C4-2B (cell line): ENCODE data around the gene TBPL1.
"Not testable (repeated sequence)": the region's sequence is repeated elsewhere in the genome, so short reads cannot be mapped to it uniquely, and the experiment has no call there.

Experiments used
- H3K27ac ChIP-seq: fragments of 450-650 bp; 2 replicates; pipeline ENCODE4 v1.5.1; 2017
- ZFX ChIP-seq: fragments of 450-650 bp; IDR thresholded peaks from 2 replicates; pipeline ENCODE4 v1.6.1; 2017
- TF ChIP-seq, protein P1 (sequence below): fragments of 450-650 bp; conservative IDR thresholded peaks from 2 replicates; pipeline ENCODE4 v1.5.1; 2017; ENCODE audit warnings: mild to moderate bottlenecking

The TBPL1 gene

DNA sequence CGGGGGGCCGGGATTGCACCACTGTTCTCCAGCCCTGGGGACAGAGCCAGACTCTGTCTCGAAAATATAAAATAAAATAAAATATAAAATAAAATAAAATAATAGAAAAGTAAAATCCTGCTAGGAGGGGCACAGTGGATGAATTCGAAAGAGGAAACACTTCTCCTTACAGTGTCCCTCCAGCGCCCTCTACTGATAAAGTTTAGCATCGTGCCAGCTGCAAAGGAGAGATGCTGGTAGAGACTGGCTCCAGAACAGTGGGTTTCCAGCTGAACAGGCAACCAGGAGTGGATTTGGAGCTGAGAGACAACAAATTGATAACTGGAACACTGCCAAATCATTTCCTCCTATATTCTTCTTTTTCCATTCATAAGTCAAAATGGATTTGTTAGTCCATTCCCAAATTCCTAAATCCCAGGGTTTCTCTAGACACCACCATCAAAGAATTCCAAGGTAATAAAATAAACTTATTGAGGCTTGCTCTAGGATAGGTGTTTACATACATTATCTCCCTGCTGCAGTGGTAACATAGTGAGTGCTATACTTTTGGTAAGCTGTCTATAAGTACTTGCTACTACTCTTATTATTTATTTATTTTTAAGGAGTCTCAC is 31.7 kb upstream of the TBPL1 start:
- TF ChIP-seq, protein P1, sequence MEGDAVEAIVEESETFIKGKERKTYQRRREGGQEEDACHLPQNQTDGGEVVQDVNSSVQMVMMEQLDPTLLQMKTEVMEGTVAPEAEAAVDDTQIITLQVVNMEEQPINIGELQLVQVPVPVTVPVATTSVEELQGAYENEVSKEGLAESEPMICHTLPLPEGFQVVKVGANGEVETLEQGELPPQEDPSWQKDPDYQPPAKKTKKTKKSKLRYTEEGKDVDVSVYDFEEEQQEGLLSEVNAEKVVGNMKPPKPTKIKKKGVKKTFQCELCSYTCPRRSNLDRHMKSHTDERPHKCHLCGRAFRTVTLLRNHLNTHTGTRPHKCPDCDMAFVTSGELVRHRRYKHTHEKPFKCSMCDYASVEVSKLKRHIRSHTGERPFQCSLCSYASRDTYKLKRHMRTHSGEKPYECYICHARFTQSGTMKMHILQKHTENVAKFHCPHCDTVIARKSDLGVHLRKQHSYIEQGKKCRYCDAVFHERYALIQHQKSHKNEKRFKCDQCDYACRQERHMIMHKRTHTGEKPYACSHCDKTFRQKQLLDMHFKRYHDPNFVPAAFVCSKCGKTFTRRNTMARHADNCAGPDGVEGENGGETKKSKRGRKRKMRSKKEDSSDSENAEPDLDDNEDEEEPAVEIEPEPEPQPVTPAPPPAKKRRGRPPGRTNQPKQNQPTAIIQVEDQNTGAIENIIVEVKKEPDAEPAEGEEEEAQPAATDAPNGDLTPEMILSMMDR, result peak; percentile 86
- TF ChIP-seq ZFX, result no peak
- H3K27ac ChIP-seq, result no peak overlapping the region

DNA sequence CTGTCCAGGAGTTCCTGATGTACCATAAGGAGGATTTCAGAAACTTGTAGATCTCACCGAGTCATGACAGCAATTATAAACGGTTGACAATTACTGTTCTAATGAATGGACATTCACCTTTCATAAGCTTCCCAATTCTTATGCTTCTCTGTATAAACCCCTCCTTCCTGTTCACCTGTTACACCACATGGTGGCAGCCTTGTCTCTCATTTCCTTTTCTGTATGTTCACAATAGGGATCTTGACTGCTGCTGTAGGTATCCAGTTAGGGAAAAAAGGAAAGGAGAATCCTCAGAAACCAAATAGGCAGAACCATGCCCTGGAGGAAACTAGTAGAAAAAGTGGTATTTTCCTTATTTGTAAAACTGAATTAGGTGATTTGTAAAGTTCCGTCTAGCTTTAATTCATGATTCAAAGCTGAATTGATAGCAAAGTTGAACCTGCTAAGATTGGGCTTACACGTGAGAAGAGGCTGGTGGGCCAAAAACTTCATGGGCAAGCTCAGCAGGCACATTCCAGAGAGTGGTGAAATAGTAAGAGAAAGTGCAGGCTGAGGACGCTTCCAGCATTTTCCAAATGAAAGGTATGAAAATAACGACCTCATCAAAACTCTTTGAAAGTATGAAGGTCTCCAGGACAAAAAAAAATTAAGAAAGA is 29.0 kb upstream of the TBPL1 start:
- TF ChIP-seq ZFX, result no peak
- TF ChIP-seq, protein P1, result peak; percentile 82
- no peak overlapping the region for H3K27ac ChIP-seq

DNA sequence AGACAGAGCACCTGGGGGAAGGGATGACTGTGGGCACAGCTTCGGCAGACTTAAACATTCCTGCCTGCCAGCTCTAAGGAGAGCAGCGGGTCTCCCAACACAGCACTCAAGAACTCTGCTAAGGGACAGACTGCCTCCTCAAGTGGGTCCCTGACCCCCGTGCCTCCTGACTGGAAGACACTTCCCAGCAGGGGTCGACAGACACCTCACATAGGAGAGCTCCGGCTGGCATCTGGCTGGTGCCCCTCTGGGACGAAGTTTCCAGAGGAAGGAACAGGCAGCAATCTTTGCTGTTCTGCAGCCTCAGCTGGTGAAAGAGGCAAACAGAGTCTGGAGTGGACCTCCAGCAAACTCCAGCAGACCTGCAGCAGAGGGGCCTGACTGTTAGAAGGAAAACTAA is 21.8 kb upstream of the TBPL1 start:
- not testable (repeated sequence) for H3K27ac ChIP-seq

DNA sequence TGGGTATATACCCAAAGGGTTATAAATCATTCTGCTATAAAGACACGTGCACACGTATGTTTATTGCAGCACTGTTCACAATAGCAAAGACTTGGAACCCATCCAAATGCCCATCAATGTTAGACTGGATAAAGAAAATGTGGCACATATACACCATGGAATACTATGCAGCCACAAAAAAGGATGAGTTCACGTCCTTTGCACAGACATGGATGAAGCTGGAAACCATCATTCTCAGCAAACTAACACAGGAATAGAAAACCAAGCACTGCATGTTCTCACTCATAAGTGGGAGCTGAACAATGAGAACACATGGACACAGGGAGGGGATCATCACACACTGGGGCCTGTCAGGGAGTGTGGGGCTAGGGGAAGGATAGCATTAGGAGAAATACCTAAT is 16.7 kb upstream of the TBPL1 start:
- not testable (repeated sequence) for H3K27ac ChIP-seq

DNA sequence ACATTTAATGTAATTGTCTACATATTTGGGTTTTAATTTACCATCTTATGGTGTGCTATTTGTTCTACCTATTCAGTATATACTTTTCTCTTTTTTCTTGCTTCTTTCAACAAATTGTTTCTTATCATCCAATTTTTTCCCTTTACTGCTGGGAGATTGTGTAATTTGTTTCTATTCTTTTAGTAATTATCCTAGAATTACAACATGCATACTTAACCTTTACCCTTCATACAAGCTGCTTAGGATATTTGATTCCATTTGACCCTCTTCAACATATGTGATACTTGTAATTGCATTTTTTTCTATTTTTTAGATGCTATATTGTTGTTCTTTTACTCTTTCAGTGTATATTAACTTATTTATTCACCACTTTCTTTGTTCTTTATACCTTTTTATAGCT is 15.1 kb upstream of the TBPL1 start:
- no peak for TF ChIP-seq ZFX
- TF ChIP-seq, protein P1, result no peak

DNA sequence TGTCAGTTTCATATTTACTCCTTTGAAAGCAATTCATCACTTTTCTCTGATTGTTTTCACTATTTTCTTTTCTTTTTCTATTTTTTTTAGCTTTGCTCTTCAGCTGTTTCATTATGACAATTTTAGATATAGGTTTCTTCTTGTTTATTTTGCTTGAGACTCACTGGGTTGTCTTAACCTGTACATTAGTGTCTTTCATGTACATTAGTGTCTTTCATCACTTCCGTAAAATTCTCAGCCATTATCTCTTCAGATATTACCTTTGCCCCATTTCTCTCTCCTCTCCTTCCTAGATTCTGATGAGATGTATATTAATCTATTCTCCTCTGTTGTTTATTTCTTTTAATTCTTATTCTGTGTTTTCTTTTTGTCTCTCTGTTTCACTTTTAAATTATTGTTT is 14.5 kb upstream of the TBPL1 start:
- no peak overlapping the region for H3K27ac ChIP-seq
- no peak for TF ChIP-seq ZFX
- TF ChIP-seq, protein P1, result no peak

More for the DNA sequence above, 15.1 kb upstream of the TBPL1 start:
- H3K27ac ChIP-seq, result no peak overlapping the region

DNA sequence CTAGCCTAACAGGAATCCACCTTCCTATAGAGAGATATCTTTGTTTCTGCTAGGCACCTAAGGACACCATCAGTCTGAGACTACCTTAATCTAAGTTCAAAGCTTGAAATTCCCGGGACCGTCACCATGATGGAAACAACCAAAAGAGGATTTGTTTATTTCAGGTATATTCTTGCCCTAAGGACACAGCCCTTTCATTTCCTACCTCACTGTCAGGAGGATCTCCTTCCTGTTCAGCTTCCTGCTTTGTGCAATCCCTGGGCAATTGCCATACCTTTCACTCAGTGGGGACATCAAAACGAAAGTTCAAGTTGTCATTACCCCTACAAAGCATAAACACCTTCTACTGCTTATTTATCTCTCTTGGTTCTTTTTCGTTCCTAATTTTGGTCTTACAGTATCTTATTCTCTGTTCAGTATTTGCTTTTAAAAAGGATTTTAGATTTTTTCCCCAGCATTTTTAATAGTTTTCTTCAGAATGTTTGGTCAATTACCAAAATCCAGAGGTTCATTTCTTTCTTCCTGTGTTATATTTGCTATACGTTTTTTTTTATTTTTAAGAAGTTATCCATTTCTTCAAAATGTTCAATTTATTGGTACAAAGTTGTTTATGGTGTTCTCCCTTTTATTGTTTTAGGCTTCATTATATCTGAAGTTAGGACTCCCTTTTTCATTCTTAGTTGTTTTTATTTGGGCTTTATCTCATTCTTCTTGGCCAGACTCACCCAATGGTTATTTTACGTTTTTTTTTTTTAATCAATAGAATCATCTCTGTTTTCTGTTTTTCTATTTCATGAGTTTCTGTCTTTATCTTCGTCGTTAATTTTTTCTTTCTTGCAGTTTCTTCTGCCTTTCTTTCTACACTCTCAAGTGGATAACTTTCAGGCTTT is 13.0 kb upstream of the TBPL1 start:
- TF ChIP-seq, protein P1, result no peak
- no peak for TF ChIP-seq ZFX
- H3K27ac ChIP-seq, result no peak overlapping the region

DNA sequence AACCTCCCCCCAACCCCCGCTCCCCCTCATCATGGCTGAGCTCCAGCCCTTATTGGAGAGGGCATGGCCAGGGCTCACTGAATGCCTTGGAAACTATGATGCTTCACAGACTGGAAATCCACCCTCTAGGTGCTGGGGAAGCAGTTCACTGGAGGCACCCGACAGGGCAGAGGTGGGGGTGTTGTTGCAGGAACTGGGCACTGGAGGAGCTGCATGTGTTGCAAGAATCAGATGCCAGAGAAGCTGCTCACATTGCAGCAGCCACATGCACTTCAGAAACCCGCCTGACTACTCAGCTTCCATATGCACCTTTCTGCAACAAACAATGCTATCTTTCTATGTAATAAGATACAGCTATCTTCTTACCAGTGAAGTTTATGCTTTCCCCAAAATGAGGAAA is 7.9 kb upstream of the TBPL1 start:
- peak overlapping the region; percentile 32 for H3K27ac ChIP-seq
- TF ChIP-seq, protein P1, result no peak
- TF ChIP-seq ZFX, result no peak
